ENCODE measurements around the gene NPFF.
A peak's percentile ranks its signal among the peaks of the same experiment; 100 is the strongest.

The NPFF gene

GRCh38 chr12:53463802-53464560 lies 43.3 kb downstream of the NPFF start:
- Histone ChIP-seq H3K36me3 (ENCODE audit: control insufficient read depth in 1 of 2, insufficient read depth in 2 of 2, low read length in 2 of 2) (peaks cover 47 to 85% of the 10 kb centered on the region in 2 experiments), H3K4me2 (ENCODE audit: low read length) (no peak overlapping the region), H2AK5ac (ENCODE audit: low read length) (no peak overlapping the region), H3K27me3 (ENCODE audit: insufficient read depth, low read length) (no peaks in the 10 kb centered on the region), H3K4me3 (ENCODE audit: low read depth, low read length) (no peak overlapping the region), H2BK5ac (ENCODE audit: low read depth, low read length, poor library complexity) (no peak overlapping the region), H2AFZ (ENCODE audit: insufficient read depth, low read length, poor library complexity) (no peak overlapping the region), H3K23ac (ENCODE audit: low read length) (no peak overlapping the region), H2BK120ac (ENCODE audit: insufficient read depth, low read length, poor library complexity) (no peak overlapping the region), H4K12ac (ENCODE audit: low read depth, low read length) (no peak overlapping the region), H3K14ac (ENCODE audit: low read length) (no peak overlapping the region), H3K4me1 (ENCODE audit: control insufficient read depth in 1 of 2, insufficient read depth in 2 of 2, low read length in 2 of 2) (no peaks in the 10 kb centered on the region), H4K8ac (ENCODE audit: low read depth, low read length) (no peak overlapping the region), H3K9me3 (ENCODE audit: insufficient read depth, low read depth, low read length) (no peaks in the 10 kb centered on the region), H3K27ac (ENCODE audit: low read depth, low read length) (no peak overlapping the region), H3K18ac (ENCODE audit: low read length) (no peak overlapping the region), H4K91ac (ENCODE audit: low read depth, low read length) (no peak overlapping the region), H3K79me1 (ENCODE audit: low read length) (no peaks in the 10 kb centered on the region), H3K79me2 (ENCODE audit: control insufficient read depth, insufficient read depth, low read length, poor library complexity) (peaks cover 2% of the 10 kb centered on the region), H3K4ac (ENCODE audit: low read depth, low read length) (peak overlapping the region; percentile 54), H3K9ac (ENCODE audit: low read length) (no peak overlapping the region), H2BK12ac (ENCODE audit: low read length) (no peak overlapping the region)
- DNase-seq, result no peak
- WGBS (ENCODE audit: extremely low coverage, insufficient coverage, insufficient read length), result 100% methylated on average over 2 of the region's 5 CpGs

DNA sequence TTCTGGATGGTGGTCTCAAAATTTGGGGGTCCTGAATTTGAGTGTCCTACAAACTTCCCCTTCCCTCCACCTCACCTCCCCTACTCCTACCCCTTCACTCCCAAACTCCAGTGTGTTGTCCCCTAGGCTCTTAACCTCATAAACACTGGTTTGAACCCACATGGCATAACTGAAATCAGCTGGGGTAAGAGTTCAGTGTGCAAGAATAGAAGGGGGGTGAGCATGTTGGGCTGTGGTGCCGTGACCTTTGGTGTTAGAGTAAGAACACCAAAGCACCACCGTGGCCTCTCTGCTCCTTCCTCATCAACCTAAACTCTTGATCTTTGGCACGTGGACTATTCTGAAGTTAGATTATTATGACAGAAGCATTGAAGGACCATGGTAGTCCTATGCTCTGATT lies 44.3 kb downstream of the NPFF start:
- H3K4me1 ChIP-seq (ENCODE audit: control insufficient read depth in 1 of 2, insufficient read depth in 2 of 2, low read length in 2 of 2), result no peaks in the 10 kb centered on the region
- no peak overlapping the region for H3K4ac ChIP-seq (ENCODE audit: low read depth, low read length)
- H3K23ac ChIP-seq (ENCODE audit: low read length), result no peak overlapping the region
- no peak overlapping the region for H3K14ac ChIP-seq (ENCODE audit: low read length)
- no peak overlapping the region for H4K91ac ChIP-seq (ENCODE audit: low read depth, low read length)
- no peak for DNase-seq
- no peak overlapping the region for H2BK120ac ChIP-seq (ENCODE audit: insufficient read depth, low read length, poor library complexity)
- no peak overlapping the region for H3K27ac ChIP-seq (ENCODE audit: low read depth, low read length)
- no peak overlapping the region for H3K4me2 ChIP-seq (ENCODE audit: low read length)
- no peak overlapping the region for H4K8ac ChIP-seq (ENCODE audit: low read depth, low read length)
- peaks cover 52 to 84% of the 10 kb centered on the region in 2 experiments for H3K36me3 ChIP-seq (ENCODE audit: control insufficient read depth in 1 of 2, insufficient read depth in 2 of 2, low read length in 2 of 2)
- H3K9ac ChIP-seq (ENCODE audit: low read length), result no peak overlapping the region
- no CpG with 5 or more reads among the region's 3 CpGs for WGBS (ENCODE audit: extremely low coverage, insufficient coverage, insufficient read length)
- no peak overlapping the region for H3K4me3 ChIP-seq (ENCODE audit: low read depth, low read length)
- H2BK12ac ChIP-seq (ENCODE audit: low read length), result no peak overlapping the region
- H3K79me1 ChIP-seq (ENCODE audit: low read length), result no peaks in the 10 kb centered on the region
- H2AFZ ChIP-seq (ENCODE audit: insufficient read depth, low read length, poor library complexity), result no peak overlapping the region
- peak overlapping the region; percentile 6 for H3K18ac ChIP-seq (ENCODE audit: low read length)
- no peak overlapping the region for H4K12ac ChIP-seq (ENCODE audit: low read depth, low read length)
- no peaks in the 10 kb centered on the region for H3K27me3 ChIP-seq (ENCODE audit: insufficient read depth, low read length)
- peaks cover 2% of the 10 kb centered on the region for H3K79me2 ChIP-seq (ENCODE audit: control insufficient read depth, insufficient read depth, low read length, poor library complexity)
- H2AK5ac ChIP-seq (ENCODE audit: low read length), result no peak overlapping the region
- no peaks in the 10 kb centered on the region for H3K9me3 ChIP-seq (ENCODE audit: insufficient read depth, low read depth, low read length)
- H2BK5ac ChIP-seq (ENCODE audit: low read depth, low read length, poor library complexity), result no peak overlapping the region

- no peak overlapping the region for H2AK5ac ChIP-seq (ENCODE audit: low read length)
- peaks cover 50 to 84% of the 10 kb centered on the region in 2 experiments for H3K36me3 ChIP-seq (ENCODE audit: control insufficient read depth in 1 of 2, insufficient read depth in 2 of 2, low read length in 2 of 2)
- no peak overlapping the region for H3K18ac ChIP-seq (ENCODE audit: low read length)
- no peak overlapping the region for H3K23ac ChIP-seq (ENCODE audit: low read length)
- H3K79me1 ChIP-seq (ENCODE audit: low read length), result no peaks in the 10 kb centered on the region
- 100% methylated on average over 2 of the region's 8 CpGs for WGBS (ENCODE audit: extremely low coverage, insufficient coverage, insufficient read length)
- no peak overlapping the region for H3K27ac ChIP-seq (ENCODE audit: low read depth, low read length)
- H3K79me2 ChIP-seq (ENCODE audit: control insufficient read depth, insufficient read depth, low read length, poor library complexity), result peaks cover 2% of the 10 kb centered on the region
- DNase-seq, result no peak
- H4K91ac ChIP-seq (ENCODE audit: low read depth, low read length), result no peak overlapping the region
- H3K9me3 ChIP-seq (ENCODE audit: insufficient read depth, low read depth, low read length), result no peaks in the 10 kb centered on the region
- no peaks in the 10 kb centered on the region for H3K27me3 ChIP-seq (ENCODE audit: insufficient read depth, low read length)
- no peak overlapping the region for H4K12ac ChIP-seq (ENCODE audit: low read depth, low read length)
- H3K14ac ChIP-seq (ENCODE audit: low read length), result no peak overlapping the region
- no peak overlapping the region for H2BK5ac ChIP-seq (ENCODE audit: low read depth, low read length, poor library complexity)
- no peak overlapping the region for H2BK120ac ChIP-seq (ENCODE audit: insufficient read depth, low read length, poor library complexity)
- H2BK12ac ChIP-seq (ENCODE audit: low read length), result no peak overlapping the region
- H3K4ac ChIP-seq (ENCODE audit: low read depth, low read length), result no peak overlapping the region
- no peak overlapping the region for H3K4me2 ChIP-seq (ENCODE audit: low read length)
- no peak overlapping the region for H2AFZ ChIP-seq (ENCODE audit: insufficient read depth, low read length, poor library complexity)
- H3K9ac ChIP-seq (ENCODE audit: low read length), result no peak overlapping the region
- H3K4me3 ChIP-seq (ENCODE audit: low read depth, low read length), result no peak overlapping the region
- no peak overlapping the region for H4K8ac ChIP-seq (ENCODE audit: low read depth, low read length)
- H3K4me1 ChIP-seq (ENCODE audit: control insufficient read depth in 1 of 2, insufficient read depth in 2 of 2, low read length in 2 of 2), result no peaks in the 10 kb centered on the region
Observed at GRCh38 chr12:53461591-53461990, 45.7 kb downstream of the NPFF start.

- no CpG with 5 or more reads among the region's 3 CpGs for WGBS (ENCODE audit: extremely low coverage, insufficient coverage, insufficient read length)
- H4K91ac ChIP-seq (ENCODE audit: low read depth, low read length), result no peak overlapping the region
- no peak overlapping the region for H4K12ac ChIP-seq (ENCODE audit: low read depth, low read length)
- no peak overlapping the region for H2AFZ ChIP-seq (ENCODE audit: insufficient read depth, low read length, poor library complexity)
- H3K36me3 ChIP-seq (ENCODE audit: control insufficient read depth in 1 of 2, insufficient read depth in 2 of 2, low read length in 2 of 2), result peaks cover 52 to 81% of the 10 kb centered on the region in 2 experiments
- H2BK120ac ChIP-seq (ENCODE audit: insufficient read depth, low read length, poor library complexity), result no peak overlapping the region
- no peaks in the 10 kb centered on the region for H3K9me3 ChIP-seq (ENCODE audit: insufficient read depth, low read depth, low read length)
- H3K79me1 ChIP-seq (ENCODE audit: low read length), result no peaks in the 10 kb centered on the region
- H3K27me3 ChIP-seq (ENCODE audit: insufficient read depth, low read length), result no peaks in the 10 kb centered on the region
- peaks cover 2% of the 10 kb centered on the region for H3K79me2 ChIP-seq (ENCODE audit: control insufficient read depth, insufficient read depth, low read length, poor library complexity)
- no peak overlapping the region for H2AK5ac ChIP-seq (ENCODE audit: low read length)
- no peak overlapping the region for H3K27ac ChIP-seq (ENCODE audit: low read depth, low read length)
- no peak overlapping the region for H3K4me2 ChIP-seq (ENCODE audit: low read length)
- H3K4me3 ChIP-seq (ENCODE audit: low read depth, low read length), result no peak overlapping the region
- H3K18ac ChIP-seq (ENCODE audit: low read length), result peak overlapping the region; percentile 9
- DNase-seq, result no peak
- H3K4me1 ChIP-seq (ENCODE audit: control insufficient read depth in 1 of 2, insufficient read depth in 2 of 2, low read length in 2 of 2), result no peaks in the 10 kb centered on the region
- H3K4ac ChIP-seq (ENCODE audit: low read depth, low read length), result peak overlapping the region; percentile 4
- no peak overlapping the region for H3K14ac ChIP-seq (ENCODE audit: low read length)
- H3K23ac ChIP-seq (ENCODE audit: low read length), result no peak overlapping the region
- no peak overlapping the region for H4K8ac ChIP-seq (ENCODE audit: low read depth, low read length)
- no peak overlapping the region for H2BK12ac ChIP-seq (ENCODE audit: low read length)
- no peak overlapping the region for H3K9ac ChIP-seq (ENCODE audit: low read length)
- H2BK5ac ChIP-seq (ENCODE audit: low read depth, low read length, poor library complexity), result no peak overlapping the region
Observed at GRCh38 chr12:53461059-53461458, 46.2 kb downstream of the NPFF start.

Data from trophoblast cell (in vitro differentiated cells and primary cell).